Renal cortical epithelial cell (primary cell): Measurements from ENCODE around the gene CRYZL1. TPM values are rescaled to one million over a fixed set of nuclear protein-coding genes. Genes with fewer than 3 reads are reported as not detected.
"Not testable (repeated sequence)": the region's sequence is repeated elsewhere in the genome, so short reads cannot be mapped to it uniquely, and the experiment has no call there.

Experiments used
- DNase-seq: peaks from one replicate; pipeline ENCODE4 v3.0.0-alpha.2; 2011; ENCODE audit warnings: low read depth
- total RNA-seq: library from RNA; depleted of rRNA; stranded (reverse); fragments of >200 nt; gene quantifications from 2 replicates; pipeline ENCODE4 v1.2.3, GENCODE V29; 2014

CRYZL1 gene
- total RNA-seq, 1 donor from 2014 or later: 66.4 TPM

- not testable (repeated sequence) for DNase-seq
Measured at GRCh38 chr21:33626151-33626550, 15.4 kb downstream of the CRYZL1 start.

- no peak for DNase-seq
Measured at GRCh38 chr21:33622253-33622652, 19.3 kb downstream of the CRYZL1 start.

GRCh38 chr21:33619726-33620125 is 21.8 kb downstream of the CRYZL1 start:
- no peak for DNase-seq

GRCh38 chr21:33618407-33618806 is 23.1 kb downstream of the CRYZL1 start:
- DNase-seq: no peak

GRCh38 chr21:33617565-33617964 is 24.0 kb downstream of the CRYZL1 start:
- DNase-seq: not testable (repeated sequence)

- no peak for DNase-seq
Measured at GRCh38 chr21:33611006-33611744, 30.4 kb downstream of the CRYZL1 start.

- no peak for DNase-seq
Measured at GRCh38 chr21:33608559-33608958, 33.0 kb downstream of the CRYZL1 start.

GRCh38 chr21:33598051-33598450 is 43.5 kb downstream of the CRYZL1 start:
- no peak for DNase-seq

GRCh38 chr21:33588485-33589335 is 52.8 kb downstream of the CRYZL1 start, which contains the start of gene DONSON:
DONSON (minus strand) TSS chr21:33588684; CDS start chr21:33588641, 43 bp downstream.
- peak; percentile 46 for DNase-seq

- DNase-seq: no peak
Measured at GRCh38 chr21:33587792-33588484, 53.6 kb downstream of the CRYZL1 start.

- DNase-seq: no peak
Measured at GRCh38 chr21:33586927-33587326, 54.6 kb downstream of the CRYZL1 start.

- no peak for DNase-seq
Measured at GRCh38 chr21:33584455-33584854, 57.1 kb downstream of the CRYZL1 start.

GRCh38 chr21:33578959-33579542 is 62.5 kb downstream of the CRYZL1 start:
- DNase-seq: peak; percentile 91

- DNase-seq: peak; percentile 46
Measured at GRCh38 chr21:33578214-33578613, 63.3 kb downstream of the CRYZL1 start.

GRCh38 chr21:33576741-33577141 is 64.8 kb downstream of the CRYZL1 start:
- not testable (repeated sequence) for DNase-seq

- DNase-seq: no peak
Measured at GRCh38 chr21:33572350-33572749, 69.2 kb downstream of the CRYZL1 start.

- DNase-seq: peak; percentile 39
Measured at GRCh38 chr21:33569991-33570390, 71.5 kb downstream of the CRYZL1 start.

GRCh38 chr21:33568448-33568847 is 73.1 kb downstream of the CRYZL1 start:
- no peak for DNase-seq

- no peak for DNase-seq
Measured at GRCh38 chr21:33567914-33568313, 73.6 kb downstream of the CRYZL1 start.

- no peak for DNase-seq
Measured at GRCh38 chr21:33566514-33566913, 75.0 kb downstream of the CRYZL1 start.

- no peak for DNase-seq
Measured at GRCh38 chr21:33562389-33562788, 79.2 kb downstream of the CRYZL1 start.

- DNase-seq: no peak
Measured at GRCh38 chr21:33561373-33561772, 80.2 kb downstream of the CRYZL1 start.
